Naive thymus-derived CD4-positive, alpha-beta T cell (primary cell): ENCODE measurements around the gene L2HGDH. TPM values are rescaled to one million over a fixed set of nuclear protein-coding genes. Genes with fewer than 3 reads are reported as not detected.
"Not testable (repeated sequence)": the region's sequence is repeated elsewhere in the genome, so short reads cannot be mapped to it uniquely, and the experiment has no call there.

ENCODE experiments used
- ATAC-seq: fragments of 150-1000 bp; cut with Tn5 transposase; 2 replicates; pipeline ENCODE4 v1.10.0; 2021; ENCODE audit warnings: mild to moderate bottlenecking, moderate library complexity
- CTCF ChIA-PET: fragments of 350-600 bp; sonication (Branson Sonifier 250); formaldehyde crosslinking; loops from one replicate; lab custom pipeline; 2021; ENCODE audit warnings: antibody characterized with exemption; lab: Charles Lee
- POLR2A ChIA-PET: fragments of 350-600 bp; sonication (Branson Sonifier 250); formaldehyde crosslinking; loops from one replicate; lab custom pipeline; 2021; ENCODE audit warnings: antibody characterized with exemption, inconsistent platforms; lab: Charles Lee
- DNase-seq, 9 donors: peaks; one replicate each; pipeline versions ENCODE4 v3.0.0 to v3.0.0-alpha.2; 2020 to 2022; ENCODE audit warnings: mixed read lengths in 1 of 9
- H3K27ac ChIP-seq: one replicate; pipeline ENCODE4 v1.7.0; 2013; ENCODE audit warnings: mild to moderate bottlenecking, low read depth, low read length, moderate library complexity
- H3K27me3 ChIP-seq, 2 donors: one replicate each; pipeline ENCODE4 v1.7.0; 2013; ENCODE audit warnings: low read length in 2 of 2, mild to moderate bottlenecking in 2 of 2, moderate library complexity in 2 of 2; ENCODE audit not compliant: control insufficient read depth in 2 of 2, insufficient read depth in 2 of 2
- H3K36me3 ChIP-seq, 3 experiments: 1 replicate in 2 of 3; 2 replicates in 1 of 3; pipeline ENCODE4 v1.7.0; 2013; ENCODE audit warnings: low read length in 3 of 3, mild to moderate bottlenecking in 3 of 3, moderate library complexity in 1 of 3; ENCODE audit not compliant: insufficient read depth in 3 of 3, control insufficient read depth in 2 of 3
- H3K4me1 ChIP-seq, 2 donors: one replicate each; pipeline ENCODE4 v1.7.0; 2013; ENCODE audit warnings: low read length in 2 of 2, mild to moderate bottlenecking in 2 of 2, moderate library complexity in 1 of 2; ENCODE audit not compliant: control insufficient read depth in 2 of 2, insufficient read depth in 2 of 2
- H3K4me3 ChIP-seq: 2 replicates; pipeline ENCODE4 v1.7.0; 2013; ENCODE audit warnings: mild to moderate bottlenecking, low read length
- H3K9me3 ChIP-seq, 3 experiments: 1 replicate in 2 of 3; 2 replicates in 1 of 3; pipeline ENCODE4 v1.7.0; 2013; ENCODE audit warnings: low read length in 3 of 3; ENCODE audit not compliant: control insufficient read depth in 2 of 3
- H3K27ac Mint-ChIP-seq, 9 donors: one replicate each; pipeline ENCODE4 v1.8.0; 2020 to 2022; ENCODE audit warnings: mixed read lengths in 9 of 9, mild to moderate bottlenecking in 8 of 9, moderate library complexity in 5 of 9, inconsistent platforms in 2 of 9
- H3K27me3 Mint-ChIP-seq, 5 donors: one replicate each; pipeline ENCODE4 v1.8.0; 2021 to 2022; ENCODE audit warnings: mixed read lengths in 5 of 5, mild to moderate bottlenecking in 1 of 5
- H3K36me3 Mint-ChIP-seq, 5 donors: one replicate each; pipeline ENCODE4 v1.8.0; 2020 to 2022; ENCODE audit warnings: mixed read lengths in 5 of 5, mild to moderate bottlenecking in 3 of 5, inconsistent platforms in 1 of 5
- H3K4me1 Mint-ChIP-seq, 7 donors: one replicate each; pipeline ENCODE4 v1.8.0; 2020 to 2022; ENCODE audit warnings: mixed read lengths in 7 of 7, mild to moderate bottlenecking in 3 of 7, inconsistent platforms in 1 of 7
- H3K4me3 Mint-ChIP-seq, 10 donors: one replicate each; pipeline ENCODE4 v1.8.0; 2020 to 2022; ENCODE audit warnings: mild to moderate bottlenecking in 10 of 10, mixed read lengths in 10 of 10, moderate library complexity in 6 of 10, inconsistent platforms in 2 of 10
- H3K9me3 Mint-ChIP-seq, 11 donors: one replicate each; pipeline ENCODE4 v1.8.0; 2020 to 2022; ENCODE audit warnings: mixed read lengths in 11 of 11, mild to moderate bottlenecking in 4 of 11, inconsistent platforms in 1 of 11, moderate library complexity in 1 of 11
- intact Hi-C, 2 donors: fragments of 100-400 bp; cut with micrococcal nuclease; formaldehyde crosslinking; loops; one replicate each; pipeline ENCODE4 v1.15.1; 2023
- polyA plus RNA-seq, 2 donors: library from polyadenylated mRNA; unstranded; fragments of 300-500 nt; fragmentation: Illumina TruSeq; gene quantifications; one replicate each; pipeline ENCODE4 v1.2.3, GENCODE V29; 2021
- total RNA-seq, 6 experiments: library from RNA in 5 of 6; stranded (reverse) in 5 of 6; gene quantifications; 1 replicate in 5 of 6; 2 replicates in 1 of 6; pipeline ENCODE4 v1.2.3 and lab custom pipeline; 2021 to 2026

Gene L2HGDH
- total and polyA plus RNA-seq, 7 experiments from 2014 or later = 3.0 to 10.1 (median 4.8) TPM

DNA sequence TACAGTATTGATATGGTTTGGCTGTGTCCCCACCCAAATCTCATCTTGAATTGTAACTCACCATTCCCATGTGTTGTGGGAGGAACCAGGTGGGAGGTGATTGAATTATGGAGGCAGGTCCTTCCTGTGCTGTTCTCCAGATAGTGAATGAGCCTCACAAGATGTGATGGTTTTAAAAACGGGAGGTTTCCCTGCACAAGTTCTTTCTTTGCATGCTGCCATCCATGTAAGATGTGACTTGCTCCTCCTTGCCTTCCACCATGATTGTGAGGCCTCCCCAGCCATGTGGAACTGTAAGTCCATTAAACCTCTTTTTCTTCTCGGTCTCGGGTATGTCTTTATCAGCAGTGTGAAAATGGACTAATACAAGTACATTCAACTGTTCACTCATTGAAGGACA, 2.1 kb upstream of the L2HGDH start:
- POLR2A ChIA-PET = interaction anchor here (0.6 kb wide), 1 partner anchor 20 kb away, joined by 3 read pairs; no protein-coding TSS in a partner anchor
- H3K9me3 ChIP-seq, DNase-seq, H3K4me3 ChIP-seq, CTCF ChIA-PET, H3K9me3 Mint-ChIP-seq, H3K36me3 ChIP-seq, H3K27ac ChIP-seq, H3K27me3 Mint-ChIP-seq, H3K27me3 ChIP-seq, ATAC-seq: not testable (repeated sequence)
- Mint-ChIP-seq H3K27ac (peak overlapping the region in 5 of 9 donors; percentile 17 to 99 (median 98)), H3K4me3 (peak overlapping the region in 8 of 10 donors; percentile 19 to 99 (median 74)), H3K4me1 (peaks cover 22 to 66% (median 59%) of the 10 kb centered on the region in 7 donors), H3K36me3 (peaks cover 0 to 22% (median 14%) of the 10 kb centered on the region in 5 donors)
- H3K4me1 ChIP-seq = peaks cover 11 to 12% of the 10 kb centered on the region in 2 donors
- intact Hi-C loops = loop anchor here (5.0 kb wide), 8 partner anchors 197 to 727 kb away; partner anchors contain the start of genes KLHDC2 (in 1 of the 2), MGAT2 (in 1 of the 2), POLE2 (in 1 of the 2) and RPL36AL (in 1 of the 2)

DNA sequence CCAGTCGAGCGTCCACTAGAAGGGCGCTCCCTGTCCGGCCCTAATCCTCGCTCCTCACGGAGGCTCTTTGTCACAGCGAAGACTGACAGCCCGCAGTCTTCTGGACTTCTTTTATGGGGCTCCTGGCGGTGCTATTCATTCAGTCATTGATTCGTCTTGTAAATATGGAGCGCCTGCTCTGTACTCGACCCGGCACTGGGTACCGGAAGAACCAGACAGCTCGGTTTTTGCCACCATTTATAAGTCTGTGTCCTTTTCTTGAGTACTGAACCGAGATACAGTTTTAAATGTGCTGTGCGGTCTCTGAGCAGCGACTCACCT, 665 bp upstream of the L2HGDH start:
- Mint-ChIP-seq H3K27me3 (no peaks in the 10 kb centered on the region), H3K4me3 (peak overlapping the region; percentile 86 to 99 (median 96)), H3K36me3 (peaks cover 0 to 22% (median 14%) of the 10 kb centered on the region in 5 donors), H3K27ac (peak overlapping the region; percentile 95 to 99 (median 98)), H3K9me3 (peaks cover 0 to 6% (median 0%) of the 10 kb centered on the region in 11 donors), H3K4me1 (peaks cover 16 to 61% (median 50%) of the 10 kb centered on the region in 7 donors)
- Histone ChIP-seq H3K36me3 (peaks cover 0 to 4% (median 0%) of the 10 kb centered on the region in 3 experiments), H3K4me1 (peaks cover 11 to 12% of the 10 kb centered on the region in 2 donors), H3K9me3 (no peaks in the 10 kb centered on the region), H3K4me3 (peak overlapping the region; percentile 88), H3K27me3 (no peaks in the 10 kb centered on the region), H3K27ac (peak overlapping the region; percentile 84)
- ATAC-seq (peak; percentile 58), DNase-seq (peak in 5 of 9 donors; percentile 71 to 81 (median 80))
- ChIA-PET POLR2A (interaction anchor here (1.1 to 2.1 kb wide), 4 partner anchors 50 to 727 kb away, joined by 4 to 7 read pairs (median 4); partner anchors contain the start of genes NEMF and RPS29), CTCF (interaction anchor here (1.3 kb wide), 1 partner anchor 21 kb away, joined by 5 read pairs; no protein-coding TSS in a partner anchor)
- intact Hi-C loops = loop anchor here (1.0 to 5.0 kb wide), 24 partner anchors 9 to 928 kb away; partner anchors contain the start of genes MAP4K5 (in 2 of the 2), MGAT2 (in 2 of the 2), POLE2 (in 2 of the 2) and RPL36AL (in 2 of the 2)

- Mint-ChIP-seq H3K4me1 (peaks cover 16 to 49% (median 41%) of the 10 kb centered on the region in 7 donors), H3K4me3 (peak overlapping the region; percentile 86 to 99 (median 96)), H3K27me3 (no peaks in the 10 kb centered on the region), H3K36me3 (peaks cover 0 to 18% (median 14%) of the 10 kb centered on the region in 5 donors), H3K27ac (peak overlapping the region; percentile 92 to 99 (median 97)), H3K9me3 (peaks cover 0 to 6% (median 0%) of the 10 kb centered on the region in 11 donors)
- ChIA-PET POLR2A (interaction anchor here (0.5 to 2.1 kb wide), 11 partner anchors 10 to 850 kb away, joined by 3 to 7 read pairs (median 4); partner anchors contain the start of genes KLHDC2, NEMF, RPS29 and SOS2), CTCF (interaction anchor here (0.5 to 1.6 kb wide), 2 partner anchors 10 to 674 kb away, joined by 4 to 12 read pairs; no protein-coding TSS in a partner anchor)
- ATAC-seq (no peak), DNase-seq (no peak)
- Histone ChIP-seq H3K36me3 (peaks cover 0 to 4% (median 0%) of the 10 kb centered on the region in 3 experiments), H3K27ac (peak overlapping the region; percentile 84), H3K9me3 (no peaks in the 10 kb centered on the region), H3K4me1 (peaks cover 11 to 12% of the 10 kb centered on the region in 2 donors), H3K27me3 (no peaks in the 10 kb centered on the region), H3K4me3 (peak overlapping the region; percentile 88)
- intact Hi-C loops = loop anchor here (5.0 kb wide), 8 partner anchors 194 to 724 kb away; partner anchors contain the start of genes KLHDC2 (in 1 of the 2), MGAT2 (in 1 of the 2), POLE2 (in 1 of the 2) and RPL36AL (in 1 of the 2)
Measured at GRCh38 chr14:50311337-50311971, 575 bp downstream of the L2HGDH start.

GRCh38 chr14:50310445-50310844, 1.6 kb downstream of the L2HGDH start:
- CTCF ChIA-PET = interaction anchor here (1.6 kb wide), 1 partner anchor 11 kb away, joined by 12 read pairs; no protein-coding TSS in a partner anchor
- no peaks in the 10 kb centered on the region for H3K9me3 ChIP-seq
- H3K27me3 Mint-ChIP-seq = no peaks in the 10 kb centered on the region
- intact Hi-C loops = loop anchor here (5.0 kb wide), 8 partner anchors 193 to 723 kb away; partner anchors contain the start of genes KLHDC2 (in 1 of the 2), MGAT2 (in 1 of the 2), POLE2 (in 1 of the 2) and RPL36AL (in 1 of the 2)
- no peak for DNase-seq
- peak overlapping the region in 9 of 10 donors; percentile 24 to 94 (median 69) for H3K4me3 Mint-ChIP-seq
- peak overlapping the region in 2 of 9 donors; percentile 57 to 97 for H3K27ac Mint-ChIP-seq
- H3K4me1 Mint-ChIP-seq = peaks cover 10 to 40% (median 32%) of the 10 kb centered on the region in 7 donors
- peaks cover 0 to 6% (median 0%) of the 10 kb centered on the region in 11 donors for H3K9me3 Mint-ChIP-seq
- H3K4me1 ChIP-seq = peaks cover 11 to 12% of the 10 kb centered on the region in 2 donors
- H3K27me3 ChIP-seq = no peaks in the 10 kb centered on the region
- POLR2A ChIA-PET = interaction anchor here (1.1 kb wide), 1 partner anchor 196 kb away, joined by 3 read pairs; no protein-coding TSS in a partner anchor
- H3K27ac ChIP-seq = no peak overlapping the region
- no peak overlapping the region for H3K4me3 ChIP-seq
- H3K36me3 ChIP-seq = peaks cover 0 to 4% (median 0%) of the 10 kb centered on the region in 3 experiments
- peaks cover 0 to 13% (median 6%) of the 10 kb centered on the region in 5 donors for H3K36me3 Mint-ChIP-seq
- ATAC-seq = no peak

GRCh38 chr14:50308363-50308915, 3.6 kb downstream of the L2HGDH start:
- Histone ChIP-seq H3K4me3 (no peak overlapping the region), H3K27me3 (no peaks in the 10 kb centered on the region), H3K27ac (no peak overlapping the region), H3K9me3 (no peaks in the 10 kb centered on the region), H3K4me1 (peaks cover 9 to 11% of the 10 kb centered on the region in 2 donors), H3K36me3 (peaks cover 0 to 4% (median 0%) of the 10 kb centered on the region in 3 experiments)
- ChIA-PET POLR2A (no interaction called here), CTCF (interaction anchor here (0.7 kb wide), 1 partner anchor 166 kb away, joined by 3 read pairs; no protein-coding TSS in a partner anchor)
- H3K4me3 Mint-ChIP-seq = no peak overlapping the region
- no peak overlapping the region for H3K27ac Mint-ChIP-seq
- H3K36me3 Mint-ChIP-seq = peaks cover 0 to 4% (median 0%) of the 10 kb centered on the region in 5 donors
- H3K9me3 Mint-ChIP-seq = peaks cover 0 to under 1% (median 0%) of the 10 kb centered on the region in 11 donors
- no peaks in the 10 kb centered on the region for H3K27me3 Mint-ChIP-seq
- peaks cover 10 to 36% (median 22%) of the 10 kb centered on the region in 7 donors for H3K4me1 Mint-ChIP-seq
- intact Hi-C loops = no loop called here
- DNase-seq = no peak
- no peak for ATAC-seq
